ENCODE data around the gene INTS6. TPM values are rescaled to one million over a fixed set of nuclear protein-coding genes. Genes with fewer than 3 reads are reported as not detected.

INTS6 gene
- total RNA-seq (2014; rRNA removed; shearing (Covaris generic)) = 32.5 and 33.2 TPM in 2 replicates
- polyA plus RNA-seq (2015; cell fraction: cytosol; rRNA removed) = 14.7 and 18.4 TPM in 2 replicates
- polyA plus RNA-seq (2015; cell fraction: nucleus; rRNA removed) = 26.4 and 28.6 TPM in 2 replicates

GRCh38 chr13:51452361-51453206 is at the start of gene INTS6:
INTS6 (minus strand) TSS chr13:51453036; CDS start chr13:51452525, 511 bp downstream.
- peak; percentile 99 for DNase-seq (ENCODE audit: low read depth)

GRCh38 chr13:51502153-51502651 is 49.4 kb upstream of the INTS6 start:
- peak; percentile 36 for DNase-seq (ENCODE audit: low read depth)

- DNase-seq (ENCODE audit: low read depth) = peak; percentile 74
These were observed 48.8 kb upstream of the INTS6 start for GRCh38 chr13:51501592-51502152.

GRCh38 chr13:51501096-51501495 is 48.3 kb upstream of the INTS6 start:
- DNase-seq (ENCODE audit: low read depth) = no peak

GRCh38 chr13:51500687-51501086 is 47.9 kb upstream of the INTS6 start:
- no peak for DNase-seq (ENCODE audit: low read depth)

GRCh38 chr13:51499841-51500240 is 47.0 kb upstream of the INTS6 start:
- no peak for DNase-seq (ENCODE audit: low read depth)

GRCh38 chr13:51495316-51495715 is 42.5 kb upstream of the INTS6 start:
- DNase-seq (ENCODE audit: low read depth) = no peak

- DNase-seq (ENCODE audit: low read depth) = no peak
These were observed 41.3 kb upstream of the INTS6 start for GRCh38 chr13:51494156-51494555.

GRCh38 chr13:51488212-51488611 is 35.4 kb upstream of the INTS6 start:
- DNase-seq (ENCODE audit: low read depth) = no peak

GRCh38 chr13:51481656-51482055 is 28.8 kb upstream of the INTS6 start:
- no peak for DNase-seq (ENCODE audit: low read depth)

GRCh38 chr13:51479199-51479523 is 26.3 kb upstream of the INTS6 start:
- DNase-seq (ENCODE audit: low read depth) = peak; percentile 65

GRCh38 chr13:51478418-51479198 is 25.8 kb upstream of the INTS6 start:
- DNase-seq (ENCODE audit: low read depth) = no peak

- no peak for DNase-seq (ENCODE audit: low read depth)
These were observed 25.0 kb upstream of the INTS6 start for GRCh38 chr13:51477653-51478324.

- DNase-seq (ENCODE audit: low read depth) = no peak
These were observed 24.3 kb upstream of the INTS6 start for GRCh38 chr13:51477149-51477548.

GRCh38 chr13:51475727-51476501 is 23.1 kb upstream of the INTS6 start:
- no peak for DNase-seq (ENCODE audit: low read depth)

GRCh38 chr13:51469790-51470189 is 17.0 kb upstream of the INTS6 start:
- no peak for DNase-seq (ENCODE audit: low read depth)

- no peak for DNase-seq (ENCODE audit: low read depth)
These were observed 14.9 kb upstream of the INTS6 start for GRCh38 chr13:51467730-51468129.

GRCh38 chr13:51465124-51465523 is 12.3 kb upstream of the INTS6 start:
- no peak for DNase-seq (ENCODE audit: low read depth)

- no peak for DNase-seq (ENCODE audit: low read depth)
These were observed 4.4 kb upstream of the INTS6 start for GRCh38 chr13:51457086-51457815.

GRCh38 chr13:51456510-51456909 is 3.7 kb upstream of the INTS6 start:
- no peak for DNase-seq (ENCODE audit: low read depth)

Measured in HT1080 (cell line).